ELR (cell line): ENCODE measurements around the gene ABLIM3.

Source experiments
- DNase-seq: peaks from one replicate; pipeline ENCODE4 v3.0.0-alpha.2; 2015; ENCODE audit warnings: low read depth

Gene ABLIM3

GRCh38 chr5:149157330-149157729 is 16.0 kb downstream of the ABLIM3 start:
- DNase-seq = no peak

GRCh38 chr5:149160291-149160787 is 19.0 kb downstream of the ABLIM3 start:
- no peak for DNase-seq

DNA sequence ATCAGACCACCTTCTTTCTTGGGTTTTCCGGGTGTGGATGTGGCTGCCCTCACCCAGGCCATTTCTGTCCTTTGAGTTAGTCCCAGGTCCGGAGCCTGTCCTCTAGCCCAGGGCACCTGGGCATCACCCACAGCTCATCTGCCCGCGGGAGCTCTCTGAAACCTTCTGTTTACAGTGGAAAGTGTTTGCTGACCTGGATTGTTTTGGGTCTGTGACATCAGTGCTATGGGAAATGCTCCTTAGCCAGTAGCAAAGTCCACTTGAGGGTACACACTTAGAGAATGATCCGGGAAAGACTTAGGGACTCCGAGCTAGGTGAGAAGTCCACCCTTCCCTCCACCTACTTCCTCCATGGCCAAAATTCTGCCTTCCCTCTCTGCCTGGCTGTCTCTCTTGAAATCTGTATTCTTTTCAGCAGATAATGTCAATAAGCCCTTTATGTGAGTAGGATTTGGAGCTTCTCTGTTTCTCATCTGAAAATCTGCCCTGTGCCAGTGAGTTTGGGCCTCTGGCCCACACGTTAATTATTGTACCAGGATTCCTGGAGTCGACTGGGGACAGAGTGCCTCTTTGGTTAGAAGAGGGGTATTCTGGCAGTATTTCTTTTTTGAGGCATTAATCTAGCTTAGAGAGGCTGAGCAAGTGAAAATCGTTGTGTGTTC is 19.9 kb downstream of the ABLIM3 start:
- no peak for DNase-seq

GRCh38 chr5:149161850-149162249 is 20.6 kb downstream of the ABLIM3 start:
- DNase-seq = no peak

DNA sequence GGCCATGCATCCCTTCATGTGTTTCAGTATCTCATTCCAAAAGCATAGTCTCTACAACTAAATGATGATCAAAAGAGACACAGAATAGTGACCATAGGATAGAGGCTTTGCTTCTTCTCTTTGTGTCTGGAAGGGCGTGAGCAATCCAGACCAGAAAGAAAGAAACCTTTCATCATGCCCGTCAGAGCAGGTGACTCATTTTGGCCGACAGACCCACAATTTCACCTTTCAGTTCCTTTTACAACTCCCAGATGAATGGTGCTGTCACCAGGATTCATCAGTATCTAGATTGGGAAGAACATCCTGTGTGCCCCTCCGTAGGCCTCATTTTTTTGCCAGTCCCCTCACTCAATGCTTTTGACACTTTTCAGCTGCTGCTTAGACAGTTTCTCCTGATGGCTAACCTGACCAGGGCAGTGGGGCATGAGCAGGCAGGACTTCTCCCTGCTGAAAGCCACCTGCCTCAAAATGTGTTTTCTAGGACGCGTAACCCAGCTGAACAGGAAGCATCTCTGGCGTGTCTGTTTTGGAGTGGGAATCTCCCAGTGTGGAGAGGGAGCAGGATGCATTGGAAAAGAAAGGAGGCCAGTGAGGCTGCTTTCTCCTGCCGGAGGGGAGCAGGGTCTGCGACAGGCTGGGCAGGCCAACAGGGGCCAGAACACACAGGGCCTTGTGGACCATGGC is 21.2 kb downstream of the ABLIM3 start:
- DNase-seq = peak; percentile 85

- DNase-seq = no peak
Observed at GRCh38 chr5:149164731-149165130, 23.4 kb downstream of the ABLIM3 start.

- DNase-seq = peak; percentile 77
Observed at GRCh38 chr5:149166128-149166527, 24.8 kb downstream of the ABLIM3 start.

DNA sequence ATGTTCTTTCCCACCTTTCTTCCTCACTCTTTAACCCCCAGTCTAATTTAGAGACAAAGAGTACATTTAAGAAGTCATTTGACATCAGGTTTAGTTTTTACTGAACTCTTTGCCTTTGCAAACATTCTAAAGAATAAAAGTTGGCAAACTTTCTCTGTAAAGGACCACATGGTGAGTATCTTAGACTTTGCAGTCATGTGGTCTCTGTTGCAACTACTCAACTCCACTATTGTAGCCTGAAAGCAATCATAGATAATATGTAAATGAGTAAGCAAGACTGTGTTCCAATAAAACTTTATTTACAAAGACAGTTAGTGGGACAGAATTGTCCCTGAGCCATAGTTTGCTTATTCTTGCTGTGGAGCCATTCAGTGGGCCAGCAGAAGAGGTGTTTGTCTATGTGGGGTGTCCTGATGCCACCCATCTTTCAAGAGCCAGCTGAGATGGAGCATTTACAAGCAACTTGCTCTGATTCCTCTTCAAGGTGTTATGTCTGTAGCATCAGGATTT is 25.4 kb downstream of the ABLIM3 start:
- no peak for DNase-seq

- no peak for DNase-seq
Observed at GRCh38 chr5:149168276-149168906, 27.1 kb downstream of the ABLIM3 start.

DNA sequence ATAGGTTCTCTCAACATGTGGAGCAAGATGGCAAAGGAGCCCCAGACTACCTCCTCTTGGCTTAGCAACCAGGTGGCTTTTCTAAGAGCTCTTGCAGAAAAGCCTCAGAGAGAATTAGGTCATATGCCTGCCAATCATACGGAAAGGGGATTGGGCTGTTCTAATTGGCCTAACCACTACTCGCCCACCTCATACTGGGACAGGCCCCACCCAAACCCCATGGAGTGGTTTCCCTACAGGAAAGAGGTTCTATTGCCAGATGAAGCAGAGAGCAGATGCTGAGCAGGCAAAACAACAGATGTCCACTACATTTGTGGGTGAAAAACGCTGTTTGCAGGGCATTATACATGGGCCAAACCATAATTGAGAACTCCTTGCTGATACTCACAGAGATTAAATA is 29.0 kb downstream of the ABLIM3 start:
- no peak for DNase-seq

- DNase-seq = peak; percentile 98
Observed at GRCh38 chr5:149172261-149172660, 31.0 kb downstream of the ABLIM3 start.

- DNase-seq = peak; percentile 59
Observed at GRCh38 chr5:149172709-149173505, 31.6 kb downstream of the ABLIM3 start.

GRCh38 chr5:149174847-149175234 is 33.5 kb downstream of the ABLIM3 start:
- DNase-seq = peak; percentile 55

DNA sequence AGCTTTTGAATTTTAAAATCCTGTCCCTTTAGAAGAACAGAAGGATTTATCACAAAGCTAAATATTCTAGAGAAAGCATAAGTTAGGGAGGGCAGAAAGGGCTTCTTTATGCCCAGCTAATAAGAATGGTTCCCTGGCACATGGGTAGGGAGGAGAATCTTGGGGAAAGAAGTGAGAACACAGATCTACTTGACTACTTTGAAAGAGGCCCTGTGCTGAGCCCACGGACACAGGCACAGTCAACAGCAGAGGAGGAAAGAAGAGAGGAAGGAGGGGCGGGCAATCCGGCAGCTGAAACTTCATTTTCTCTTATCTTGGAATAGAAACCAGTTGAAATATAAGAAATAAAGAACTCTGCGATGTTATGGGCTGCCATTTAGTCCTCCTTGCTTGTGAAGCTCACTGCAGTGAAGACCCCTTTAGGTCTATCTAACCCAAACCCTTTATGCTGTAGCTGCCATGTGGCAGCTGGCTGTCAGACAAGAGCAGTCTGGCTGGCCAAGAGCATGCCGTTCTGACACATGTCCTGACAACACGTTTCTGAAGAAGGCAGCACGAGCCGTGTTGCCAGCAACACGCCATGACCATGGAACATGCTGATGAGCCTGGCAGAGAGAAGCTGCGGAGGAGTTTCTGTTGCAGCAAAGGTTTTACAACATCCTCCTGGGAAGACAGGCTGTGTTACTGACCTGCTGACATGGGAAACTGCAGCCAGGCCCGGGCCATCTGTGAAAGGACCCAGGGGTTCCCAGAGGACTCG is 34.2 kb downstream of the ABLIM3 start:
- no peak for DNase-seq

- DNase-seq = no peak
Observed at GRCh38 chr5:149177339-149177843, 36.1 kb downstream of the ABLIM3 start.

GRCh38 chr5:149177911-149178565 is 36.7 kb downstream of the ABLIM3 start:
- DNase-seq = no peak

DNA sequence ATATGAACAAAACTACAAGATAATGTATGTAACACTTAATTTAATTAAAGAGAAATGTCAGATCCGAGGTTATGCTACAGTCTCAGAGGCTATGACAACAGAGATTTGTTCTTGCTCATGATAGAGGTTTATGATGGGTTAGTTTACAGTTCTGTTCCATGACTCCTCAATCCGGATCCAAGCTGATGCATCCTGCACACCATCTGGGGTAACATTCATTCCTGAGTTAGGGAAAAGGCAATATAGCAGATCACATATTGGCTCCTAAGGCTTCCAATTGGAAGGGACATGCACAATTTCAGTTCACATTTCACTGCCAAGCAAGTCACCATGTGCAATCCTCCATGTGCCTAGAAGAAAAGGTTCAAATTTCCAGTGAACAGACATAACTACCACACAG is 40.4 kb downstream of the ABLIM3 start:
- DNase-seq = peak; percentile 51

- no peak for DNase-seq
Observed at GRCh38 chr5:149182241-149182640, 40.9 kb downstream of the ABLIM3 start.

- DNase-seq = no peak
Observed at GRCh38 chr5:149185067-149185466, 43.8 kb downstream of the ABLIM3 start.

DNA sequence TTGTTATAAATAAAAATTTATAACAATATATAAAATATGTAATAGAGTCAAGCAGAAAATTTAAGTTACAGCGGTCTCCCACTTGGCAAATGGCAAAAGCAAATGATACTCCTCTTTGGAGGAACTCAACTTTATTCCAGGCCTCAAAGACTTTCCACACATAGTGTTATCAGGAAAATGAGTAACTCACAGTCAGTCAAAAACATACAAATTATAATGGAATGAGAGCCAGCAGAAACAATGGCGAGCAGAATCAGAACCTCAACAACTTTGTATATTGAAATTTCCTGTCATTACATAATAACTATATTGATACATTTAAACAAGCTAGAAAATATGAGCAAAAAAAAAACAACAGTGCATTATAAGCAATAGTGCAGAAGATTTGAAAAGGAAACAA is 45.2 kb downstream of the ABLIM3 start:
- no peak for DNase-seq

- peak; percentile 82 for DNase-seq
Observed at GRCh38 chr5:149187617-149188016, 46.3 kb downstream of the ABLIM3 start.
